T1000 (cell line): ENCODE measurements around the gene NFATC1.

Source experiments
- DNase-seq: peaks from one replicate; lab custom pipeline; 2025; ENCODE audit warnings: mixed read lengths; lab: John Stamatoyannopoulos, UW

Gene NFATC1

DNA sequence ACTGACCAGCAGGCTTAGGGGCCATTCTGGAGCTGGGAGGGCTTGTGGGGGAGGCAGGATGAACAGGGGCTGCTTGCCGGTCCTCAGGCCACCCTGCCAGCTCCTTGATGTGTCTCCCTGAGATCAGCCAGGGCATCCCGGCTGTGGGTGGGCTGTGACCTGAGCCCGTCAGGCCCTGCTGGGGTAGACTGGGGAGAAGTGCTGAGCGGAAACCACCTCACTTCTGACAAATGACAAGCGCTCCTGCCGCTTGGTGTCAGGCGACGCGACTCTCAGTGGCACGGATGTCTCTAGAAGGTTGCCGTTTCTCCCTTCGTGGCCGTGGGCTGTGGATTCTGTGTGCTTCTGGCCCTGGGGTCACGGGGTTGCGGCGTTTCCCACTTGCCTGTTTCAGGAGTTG, 45.7 kb downstream of the NFATC1 start:
- no peak for DNase-seq

DNA sequence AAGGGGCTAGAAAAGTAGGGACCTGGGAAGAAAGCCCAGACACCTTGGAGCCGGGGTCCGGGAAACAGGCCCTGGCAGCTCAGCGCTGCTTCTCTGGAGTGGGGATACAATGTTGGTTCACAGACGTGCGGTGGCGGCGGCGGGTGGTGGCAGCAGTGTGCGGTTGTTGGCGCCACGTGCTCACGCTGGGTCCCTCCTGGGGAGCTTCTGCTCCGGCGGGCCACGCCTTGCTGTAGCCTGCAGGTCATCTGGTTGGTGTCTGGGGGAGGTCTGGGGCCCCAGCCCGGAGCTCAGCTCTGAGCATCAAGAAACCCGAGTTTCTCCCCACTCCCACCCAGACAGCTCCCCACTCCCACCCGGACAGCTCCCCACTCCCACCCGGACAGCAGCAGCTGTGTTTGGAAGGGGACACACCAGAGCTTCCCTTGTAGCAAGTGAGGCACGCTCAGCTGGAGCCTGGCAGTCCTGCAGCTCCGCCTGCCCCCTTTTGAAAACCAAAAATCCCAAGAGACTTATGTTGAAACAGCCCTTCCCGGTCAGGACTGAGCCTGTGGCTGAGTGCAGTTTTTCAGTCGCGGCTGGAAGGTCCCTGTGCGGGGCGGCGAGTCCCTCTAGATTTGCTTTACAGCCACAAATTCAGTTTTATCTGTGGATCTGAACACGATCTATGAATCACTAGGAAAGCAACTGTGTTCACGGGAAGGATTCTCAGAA, 46.9 kb downstream of the NFATC1 start:
- DNase-seq = no peak

DNA sequence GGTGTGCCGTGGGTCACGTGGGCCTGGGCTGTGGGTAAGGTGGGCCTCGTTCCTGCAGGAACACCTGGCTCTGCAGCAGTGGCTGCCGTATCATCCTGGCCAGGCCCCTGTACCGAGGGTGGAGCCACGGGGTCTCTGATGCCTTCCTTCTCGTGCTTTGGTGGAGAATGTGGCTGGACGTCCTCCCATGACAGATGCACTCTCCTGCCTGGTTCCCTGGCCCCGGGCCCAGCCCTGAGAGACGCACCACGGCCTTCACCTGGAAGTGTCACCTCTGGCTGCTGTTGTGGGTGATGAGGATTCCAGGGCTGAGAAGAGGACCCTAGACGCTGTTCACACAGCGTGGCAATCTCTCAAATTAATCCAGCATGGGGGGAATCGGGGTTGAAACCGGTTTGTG, 49.5 kb downstream of the NFATC1 start:
- no peak for DNase-seq

GRCh38 chr18:79445696-79446561, 50.2 kb downstream of the NFATC1 start:
- no peak for DNase-seq

GRCh38 chr18:79446931-79447330, 51.2 kb downstream of the NFATC1 start:
- no peak for DNase-seq

- DNase-seq = no peak
These were observed 52.1 kb downstream of the NFATC1 start for GRCh38 chr18:79447703-79448367.

DNA sequence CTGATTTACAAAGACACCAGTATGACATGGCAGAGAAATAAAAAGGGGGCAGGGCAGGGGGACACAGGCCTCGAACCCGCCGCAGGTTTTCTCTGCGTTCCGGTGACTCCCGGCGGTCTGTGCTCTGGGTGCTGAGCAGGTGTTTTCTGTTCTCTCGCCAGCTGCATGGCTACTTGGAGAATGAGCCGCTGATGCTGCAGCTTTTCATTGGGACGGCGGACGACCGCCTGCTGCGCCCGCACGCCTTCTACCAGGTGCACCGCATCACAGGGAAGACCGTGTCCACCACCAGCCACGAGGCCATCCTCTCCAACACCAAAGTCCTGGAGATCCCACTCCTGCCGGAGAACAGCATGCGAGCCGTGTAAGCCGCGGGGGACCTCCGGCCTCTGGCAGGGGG, 52.9 kb downstream of the NFATC1 start:
- DNase-seq = no peak

GRCh38 chr18:79449551-79450288, 54.0 kb downstream of the NFATC1 start:
- DNase-seq = no peak

GRCh38 chr18:79450289-79451080, 54.8 kb downstream of the NFATC1 start:
- no peak for DNase-seq

DNA sequence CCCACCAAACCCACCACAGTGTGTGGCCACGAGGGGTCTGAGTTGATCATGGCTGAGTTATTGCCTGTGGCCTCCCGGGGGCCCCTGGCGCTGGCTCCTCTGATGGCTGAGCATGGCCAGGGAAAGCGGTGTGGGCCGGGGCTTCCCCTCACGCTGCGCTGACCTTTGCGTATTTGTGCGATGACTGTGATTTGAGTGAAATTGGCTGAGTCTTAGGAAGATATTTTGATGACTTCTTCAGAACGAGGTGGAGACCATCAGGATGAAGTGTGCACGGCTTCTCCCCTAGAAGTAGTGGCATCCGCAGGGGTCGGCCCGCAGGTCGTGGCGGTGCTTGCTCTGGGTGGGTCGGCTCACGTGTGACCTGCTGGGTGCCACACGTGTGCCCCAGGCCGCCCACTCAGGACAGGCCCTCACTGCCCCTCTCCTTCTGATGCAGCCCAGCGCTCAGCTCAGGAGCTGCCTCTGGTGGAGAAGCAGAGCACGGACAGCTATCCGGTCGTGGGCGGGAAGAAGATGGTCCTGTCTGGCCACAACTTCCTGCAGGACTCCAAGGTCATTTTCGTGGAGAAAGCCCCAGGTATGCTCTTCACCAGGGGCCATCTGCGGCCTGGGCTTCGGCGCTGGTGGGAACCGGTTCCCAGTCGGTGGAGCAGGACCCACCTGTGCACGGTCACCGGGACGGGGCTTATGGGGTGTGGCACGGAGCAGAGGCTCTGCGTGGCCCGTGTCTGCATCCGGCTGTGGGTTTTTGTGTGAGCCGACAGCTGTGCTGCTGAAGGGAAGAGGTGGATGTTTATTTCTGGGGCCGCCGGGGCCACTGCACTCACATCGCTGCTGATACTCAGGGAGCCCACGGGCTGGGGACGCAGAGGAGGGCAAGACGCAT, 55.8 kb downstream of the NFATC1 start:
- no peak for DNase-seq

DNA sequence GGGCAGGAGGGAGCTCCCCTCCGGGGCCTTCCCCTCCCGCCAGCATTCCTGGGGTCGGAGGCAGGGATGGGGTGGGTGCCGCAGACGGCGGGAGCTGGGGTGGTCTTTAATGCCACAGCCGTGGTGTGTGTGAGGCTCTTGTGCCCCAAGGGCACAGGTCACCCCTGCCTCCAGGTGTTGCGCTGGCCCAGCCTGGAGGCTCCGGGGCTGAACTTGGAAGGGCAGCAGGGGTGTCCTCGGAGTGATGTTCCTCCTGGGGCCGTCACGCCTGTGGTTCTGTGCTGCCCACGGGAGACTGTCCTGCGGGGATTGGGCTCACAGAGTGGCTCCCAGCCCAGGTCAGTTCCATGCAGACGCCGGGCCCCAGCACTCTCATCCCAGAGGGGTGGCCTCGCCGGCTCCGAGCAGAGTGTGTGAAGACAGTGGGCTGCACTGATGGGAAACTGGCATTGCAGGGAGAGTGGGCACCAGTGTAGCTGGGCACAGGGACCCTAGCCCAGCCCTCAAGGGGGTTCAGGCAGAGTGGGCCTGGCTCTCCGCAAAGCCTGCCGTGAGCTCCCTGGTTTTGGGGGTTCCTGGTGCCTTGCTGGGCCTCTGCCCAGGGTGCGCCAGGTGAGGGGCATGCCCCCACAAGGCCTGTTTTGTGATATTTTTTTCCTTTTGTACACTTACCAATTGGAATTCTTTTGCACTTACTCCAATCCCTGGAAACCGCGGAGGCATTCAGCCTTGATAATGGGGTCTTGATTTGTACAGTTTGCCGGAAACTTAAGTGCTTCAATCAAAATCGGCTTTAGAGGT, 56.7 kb downstream of the NFATC1 start:
- no peak for DNase-seq

DNA sequence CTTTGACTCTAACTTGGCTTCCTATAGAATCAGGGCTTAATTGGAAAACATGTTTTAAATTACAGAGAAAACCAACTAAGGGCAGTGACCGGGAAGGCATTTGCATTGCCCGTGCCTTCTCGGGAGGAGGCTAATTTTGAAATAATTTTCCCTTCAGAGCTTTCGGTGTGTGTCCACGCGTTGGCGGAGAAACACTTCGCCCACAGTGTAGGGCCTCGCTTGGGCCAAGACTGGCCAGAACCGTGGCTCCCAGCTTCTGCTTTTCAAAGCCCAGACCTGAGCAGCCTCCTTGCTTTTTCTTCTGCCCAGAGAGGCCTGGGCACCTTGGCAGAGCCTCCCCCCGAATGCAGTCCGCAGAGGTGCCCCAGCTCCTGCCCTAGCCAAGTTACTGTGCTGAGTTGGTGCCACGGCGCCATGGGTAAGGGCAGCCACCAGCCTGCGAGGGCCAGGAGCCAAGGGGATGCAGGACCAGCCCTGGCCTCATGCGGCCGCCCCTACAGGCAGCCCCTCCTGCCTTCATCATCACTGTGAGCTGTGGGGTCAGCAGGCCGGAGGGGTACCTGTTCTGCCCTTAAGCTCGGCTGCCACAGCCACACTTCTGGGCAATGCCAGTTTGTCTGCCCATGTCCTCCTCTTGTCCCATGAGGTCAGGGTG, 57.4 kb downstream of the NFATC1 start:
- no peak for DNase-seq

- DNase-seq = no peak
These were observed 58.3 kb downstream of the NFATC1 start for GRCh38 chr18:79453816-79454735.

GRCh38 chr18:79455261-79455660, 59.5 kb downstream of the NFATC1 start:
- DNase-seq = no peak

GRCh38 chr18:79456105-79456980, 60.6 kb downstream of the NFATC1 start:
- DNase-seq = no peak

- DNase-seq = no peak
These were observed 61.5 kb downstream of the NFATC1 start for GRCh38 chr18:79457239-79457638.

- DNase-seq = no peak
These were observed 61.9 kb downstream of the NFATC1 start for GRCh38 chr18:79457652-79458051.
